ENCODE results near the gene WSB2.

Gene WSB2

GRCh38 chr12:118061873-118062843, 1.2 kb upstream of the WSB2 start:
- peak; percentile 48 for DNase-seq

DNA sequence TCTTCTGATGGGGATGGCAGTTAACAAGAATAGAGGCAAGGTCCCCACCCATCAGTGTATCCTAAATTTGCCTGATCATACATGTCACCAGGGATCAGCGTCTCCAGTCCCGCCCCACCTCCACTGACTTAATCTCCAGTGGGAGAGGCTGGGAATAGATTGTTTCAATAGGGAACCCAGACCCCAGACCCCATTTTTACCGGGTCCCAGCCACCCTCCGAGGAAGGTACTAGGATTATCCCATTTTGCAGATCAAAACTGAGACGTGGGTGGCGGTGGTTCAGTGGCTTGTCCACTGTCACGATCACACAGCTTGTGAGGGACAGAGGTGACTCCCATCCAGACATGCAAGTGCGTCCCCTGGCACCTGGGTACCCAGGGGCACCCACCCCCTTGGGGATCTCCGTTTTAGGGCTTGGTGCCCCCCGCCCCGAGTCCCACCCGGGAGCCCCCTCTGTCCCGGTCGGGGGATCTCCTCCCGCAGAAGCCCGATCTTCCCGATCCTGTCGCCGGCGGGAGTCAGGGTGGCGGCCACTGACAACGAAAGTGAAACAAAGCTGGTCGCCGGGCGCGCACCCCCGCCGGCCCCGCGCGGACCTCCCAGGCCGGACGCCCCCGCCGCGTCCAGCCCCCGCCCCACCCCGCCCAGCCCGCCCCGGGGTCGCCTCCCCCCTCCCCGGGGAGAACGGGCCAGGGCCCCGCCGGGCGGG, 523 bp downstream of the WSB2 start:
- peak; percentile 40 for DNase-seq

DNA sequence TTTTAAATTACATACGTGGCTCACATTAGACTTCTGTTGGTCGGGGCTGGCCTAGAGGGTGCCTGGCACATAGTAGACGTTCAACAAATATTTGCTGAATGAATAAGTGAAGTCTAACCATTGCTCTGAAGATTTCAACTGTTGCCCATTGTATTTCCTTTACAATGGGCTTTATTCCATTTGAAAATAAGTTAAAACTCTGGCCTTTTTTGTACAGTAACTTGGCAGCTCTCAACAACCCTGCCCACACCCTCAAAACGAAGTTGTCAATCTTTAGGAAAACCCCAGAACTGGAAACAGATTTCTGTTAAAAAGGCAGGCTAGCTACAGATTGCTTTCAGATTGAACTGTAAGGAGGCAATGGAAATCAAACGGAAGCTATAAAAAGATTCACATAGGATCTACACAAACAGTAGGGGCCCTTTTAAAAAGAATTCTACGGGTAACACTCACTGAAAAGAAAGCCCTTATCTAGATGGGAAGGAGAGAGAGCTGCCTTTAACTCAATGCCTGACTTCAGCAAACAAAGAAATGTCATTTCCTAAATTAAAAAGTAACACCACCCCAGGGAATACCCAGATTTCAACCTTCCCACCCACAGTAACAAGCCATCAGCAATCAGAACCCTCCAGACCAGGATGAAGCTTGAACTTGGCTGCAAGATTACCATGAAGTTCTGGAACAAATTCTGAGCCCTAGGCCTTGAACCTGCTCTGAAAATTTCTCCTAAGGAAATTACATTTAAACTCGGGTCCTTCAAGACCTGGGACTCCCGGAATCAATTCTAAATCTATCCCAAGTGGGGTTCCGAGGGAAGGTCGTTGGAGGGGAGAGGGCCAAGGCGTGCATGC, 1.4 kb downstream of the WSB2 start:
- no peak for DNase-seq

DNA sequence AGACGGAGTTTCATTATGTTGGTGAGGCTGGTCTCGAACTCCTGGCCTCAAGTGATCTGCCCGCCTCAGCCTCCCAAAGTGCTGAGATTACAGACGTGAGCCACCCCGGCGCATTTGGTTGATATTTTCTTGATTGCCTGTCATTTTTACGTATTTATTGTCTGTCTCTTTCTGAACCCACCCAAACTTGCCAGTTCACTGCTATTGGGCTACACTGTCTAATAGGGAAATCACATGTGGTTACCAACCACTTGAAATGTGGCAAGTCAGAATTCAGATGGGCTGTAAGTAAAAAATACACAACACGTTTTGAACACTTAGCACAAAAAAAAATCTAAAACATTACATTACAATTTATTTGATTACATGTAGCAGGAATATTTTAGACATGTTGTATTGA, 2.1 kb downstream of the WSB2 start:
- DNase-seq, result no peak

DNA sequence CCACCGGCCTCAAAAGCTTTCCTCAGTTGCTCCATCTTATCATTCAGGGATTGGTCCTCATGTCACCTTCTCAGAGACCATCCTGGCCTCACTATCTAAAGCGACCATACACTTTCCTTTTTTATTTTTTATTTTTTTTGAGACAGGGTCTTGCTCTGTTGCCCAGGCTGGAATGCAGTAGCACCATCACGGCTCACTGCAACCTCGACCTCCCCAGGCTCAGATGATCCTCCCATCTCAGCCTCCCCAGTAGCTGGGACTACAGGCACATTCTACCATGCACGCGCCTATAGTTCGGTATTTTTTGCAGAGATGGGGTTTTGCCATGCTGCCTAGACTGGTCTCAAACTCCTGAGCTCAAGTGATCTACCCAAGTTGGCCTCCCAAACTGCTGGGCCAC, 2.8 kb downstream of the WSB2 start:
- DNase-seq, result no peak

DNA sequence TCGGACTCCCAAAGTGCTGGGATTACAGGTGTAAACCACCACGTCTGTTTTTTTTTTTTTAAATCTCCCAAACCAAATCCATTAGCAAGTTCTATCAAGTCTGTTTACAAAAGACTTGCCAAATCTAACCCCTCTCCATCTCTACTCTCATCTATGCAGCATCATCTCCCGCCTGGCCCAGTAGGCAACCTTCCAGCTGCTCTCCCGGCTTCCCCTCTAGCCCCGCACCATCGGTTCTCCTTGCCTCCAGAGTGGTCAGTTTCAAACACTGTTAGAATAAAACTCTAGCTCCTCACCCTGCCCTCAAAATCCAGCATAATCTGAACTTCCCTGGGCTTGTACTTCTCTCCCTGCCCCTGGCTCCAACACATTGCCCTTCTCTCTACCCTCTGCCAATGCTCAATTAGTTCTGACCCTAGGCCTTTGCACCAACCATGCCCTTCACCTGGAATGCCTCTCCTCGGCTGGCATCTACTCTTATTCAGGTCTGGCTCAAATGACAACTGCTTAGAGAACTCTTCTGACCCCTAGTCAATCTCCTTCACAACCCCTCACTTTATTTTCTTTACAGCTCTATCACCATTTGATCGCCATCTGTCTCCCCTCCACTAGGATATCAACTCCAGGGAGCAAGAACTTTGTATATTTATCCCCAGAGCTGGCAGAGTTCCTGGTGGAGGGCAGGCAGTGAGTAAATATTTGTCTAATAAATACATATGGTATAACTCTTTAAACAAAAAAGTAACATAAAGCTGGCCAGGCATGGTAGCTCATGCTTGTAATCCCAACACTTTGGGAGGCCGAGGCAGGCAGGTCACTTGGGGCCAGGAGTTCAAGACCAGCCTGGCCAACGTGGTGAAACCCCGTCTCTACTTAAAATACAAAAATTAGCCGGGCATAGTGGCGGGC, 4.9 kb downstream of the WSB2 start:
- no peak for DNase-seq

DNA sequence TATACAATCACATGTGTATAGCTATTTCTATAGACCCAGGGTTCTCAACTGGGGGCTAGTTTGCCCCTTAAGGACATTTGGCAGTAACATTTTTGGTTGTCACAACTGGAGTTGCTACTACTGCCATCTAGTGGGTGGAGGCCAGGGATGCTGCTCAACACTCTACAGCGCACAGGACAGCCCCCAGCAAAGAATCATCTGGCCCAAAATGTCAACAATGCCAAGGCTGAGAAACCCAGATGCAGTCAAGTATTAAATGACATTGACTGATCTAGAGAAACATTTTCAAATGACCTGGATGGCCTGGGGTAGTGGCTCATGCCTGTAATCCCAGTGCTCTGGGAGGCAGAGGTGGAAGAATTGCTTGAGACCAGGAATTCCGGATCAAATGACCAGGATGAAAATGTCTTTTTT, 5.8 kb downstream of the WSB2 start:
- peak; percentile 7 for DNase-seq

- DNase-seq, result no peak
Measured at GRCh38 chr12:118053071-118053985, 7.7 kb downstream of the WSB2 start.

GRCh38 chr12:118052324-118053070, 8.5 kb downstream of the WSB2 start:
- peak; percentile 64 for DNase-seq

DNA sequence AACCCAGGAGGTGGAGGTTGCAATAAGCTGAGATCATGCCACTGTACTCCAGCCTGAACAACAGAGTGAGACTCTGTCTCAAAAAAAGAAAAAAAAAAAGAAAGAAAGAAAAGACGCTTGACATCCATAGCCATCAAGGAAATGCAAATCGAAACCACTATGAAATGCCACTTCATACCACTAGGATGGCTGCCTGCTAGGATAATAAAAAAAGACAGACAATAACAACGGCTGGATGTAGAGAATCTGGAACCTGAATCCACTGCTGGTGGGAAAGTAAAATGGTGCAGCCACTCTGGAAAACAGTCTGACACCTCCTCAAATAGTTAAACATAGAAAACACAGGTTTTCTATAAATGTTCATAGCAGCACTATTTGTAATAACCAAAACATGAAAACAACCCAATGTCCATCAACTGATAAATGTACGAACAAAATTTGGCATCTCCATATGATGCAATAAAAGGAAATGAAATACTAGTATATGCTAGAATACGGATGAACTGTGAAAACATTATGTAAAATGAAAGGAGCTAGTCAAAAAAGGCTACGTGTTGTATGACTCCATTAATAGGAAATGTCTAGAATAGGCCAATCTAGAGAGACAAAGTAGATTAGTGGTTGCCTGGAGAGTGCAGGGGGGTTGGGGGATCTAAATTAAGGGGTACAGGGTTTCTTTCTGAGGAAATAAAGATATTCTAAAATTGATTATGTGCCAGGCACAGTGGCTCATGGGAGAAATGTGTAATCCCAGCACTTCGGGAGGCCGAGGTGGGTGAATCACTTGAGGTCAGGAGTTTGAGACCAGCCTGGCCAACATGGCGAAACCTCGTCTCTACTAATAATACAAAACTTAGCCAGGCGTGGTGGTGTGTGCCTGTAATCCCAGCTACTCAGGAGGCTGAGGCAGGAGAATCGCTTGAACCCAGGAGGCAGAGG, 9.7 kb downstream of the WSB2 start:
- DNase-seq, result no peak

GRCh38 chr12:118046430-118046829, 14.5 kb downstream of the WSB2 start:
- no peak for DNase-seq

DNA sequence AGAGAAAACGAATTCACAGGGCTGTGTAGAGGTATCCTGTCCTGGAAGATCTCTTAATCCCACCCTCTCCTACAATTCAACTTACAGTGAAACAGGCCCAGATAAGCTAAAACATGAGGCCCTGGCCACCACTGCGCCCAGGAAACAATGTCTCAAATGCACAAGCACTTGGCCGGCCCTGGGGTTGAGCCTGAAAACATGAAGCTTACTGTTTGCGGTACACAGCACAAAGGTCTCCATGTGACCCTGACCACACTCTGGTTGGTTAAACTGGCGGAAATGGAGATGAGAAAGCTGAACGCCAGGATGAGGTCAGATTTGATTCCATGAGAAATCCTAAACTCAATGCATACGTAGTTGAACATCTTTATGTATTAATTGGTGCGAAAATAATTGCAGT, 16.4 kb downstream of the WSB2 start:
- no peak for DNase-seq

- DNase-seq, result no peak
Measured at GRCh38 chr12:118044075-118044474, 16.9 kb downstream of the WSB2 start.

DNA sequence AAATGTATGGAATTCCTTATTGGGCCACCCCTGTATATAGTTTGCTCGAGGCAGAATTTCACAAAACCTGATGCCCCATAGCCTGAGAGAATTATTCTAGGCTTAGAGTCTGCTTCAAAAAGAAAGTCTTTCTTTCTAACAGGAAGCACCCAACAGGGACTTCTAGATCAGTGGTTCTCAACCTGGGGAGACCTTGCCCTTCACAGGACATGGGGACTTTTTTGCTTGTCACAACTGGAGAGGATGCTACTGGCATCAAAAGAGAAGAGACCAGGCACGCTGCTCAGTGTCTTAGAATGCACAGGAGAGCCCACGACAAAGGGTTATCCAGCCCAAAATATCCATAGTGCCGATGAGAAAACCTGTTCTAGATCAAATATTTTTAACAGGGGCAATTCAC, 18.9 kb downstream of the WSB2 start:
- DNase-seq, result no peak

DNA sequence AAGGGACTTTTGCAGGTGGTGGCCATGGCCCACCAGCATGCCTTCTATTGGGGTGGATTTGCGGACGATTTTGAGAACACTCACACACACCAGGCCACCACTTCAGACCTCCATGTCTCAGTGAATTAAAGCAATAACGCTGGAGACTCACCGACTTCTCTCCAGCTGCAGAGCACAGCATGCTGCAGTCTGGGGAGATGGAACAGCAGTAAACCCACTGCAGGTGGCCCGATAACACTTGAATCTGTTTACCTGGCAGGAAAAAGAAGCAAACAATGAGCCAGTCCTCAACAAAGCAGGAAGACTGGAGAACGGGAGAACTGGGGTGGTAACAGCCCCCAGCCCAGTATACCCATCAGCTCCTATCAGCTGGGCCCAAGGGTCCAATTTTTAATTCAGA, 22.8 kb downstream of the WSB2 start:
- no peak for DNase-seq

DNA sequence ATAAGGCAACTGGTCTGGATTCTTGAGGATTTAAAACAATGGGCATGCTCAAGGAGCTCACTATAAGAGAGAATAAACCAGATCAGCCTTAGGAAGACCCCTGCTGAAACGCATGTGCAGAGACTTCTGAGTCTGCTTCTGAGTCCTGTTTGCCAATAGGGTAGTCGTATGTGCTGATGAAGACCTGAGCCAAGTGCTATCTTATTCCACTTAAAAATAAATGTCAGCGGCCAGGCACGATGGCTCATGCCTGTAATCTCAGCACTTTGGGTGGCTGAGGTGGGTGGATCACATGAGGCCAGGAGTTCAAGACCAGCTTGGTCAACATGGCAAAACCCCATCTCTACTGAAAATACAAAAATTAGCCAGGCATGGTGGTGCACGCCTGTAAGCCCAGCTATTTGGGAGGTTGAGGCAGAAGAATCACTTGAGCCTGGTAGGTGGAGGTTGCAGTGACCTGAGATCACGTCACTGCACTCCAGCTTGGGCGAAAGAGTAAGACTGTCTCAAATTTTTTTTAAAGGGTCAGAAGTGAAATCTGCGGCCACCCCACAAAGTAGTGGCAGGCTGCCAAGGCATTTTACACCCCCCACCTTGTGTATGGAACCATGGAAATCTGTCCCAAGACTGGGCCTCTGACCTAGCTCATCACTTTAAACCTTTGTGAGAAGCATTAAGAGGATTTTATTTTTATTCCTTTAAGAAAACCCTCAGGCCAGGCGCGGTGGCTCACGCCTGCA, 24.1 kb downstream of the WSB2 start:
- DNase-seq, result no peak

GRCh38 chr12:118035190-118036041, 25.6 kb downstream of the WSB2 start:
- no peak for DNase-seq

Measured in midbrain (tissue), 1 donor.